Natural killer cell (primary cell): ENCODE data around the gene MEX3D. TPM values are rescaled to one million over a fixed set of nuclear protein-coding genes. Genes with fewer than 3 reads are reported as not detected.

Experiments used
- ATAC-seq, 3 donors: fragments of 150-1000 bp in 2 of 3; fragments of 200-7000 bp in 1 of 3; cut with Tn5 transposase; 1 replicate in 1 of 3; 2 replicates in 2 of 3; pipeline ENCODE4 v1.10.0; 2021; ENCODE audit warnings: mild to moderate bottlenecking in 2 of 3, moderate library complexity in 2 of 3
- DNase-seq, 2 donors: peaks; one replicate each; pipeline versions ENCODE4 v3.0.0 to v3.0.0-alpha.2; 2013 to 2021; ENCODE audit warnings: mixed read lengths in 1 of 2
- H3K27ac ChIP-seq: one replicate; pipeline ENCODE4 v1.5.1; 2013; ENCODE audit warnings: mild to moderate bottlenecking, low read length
- H3K27me3 ChIP-seq: one replicate; pipeline ENCODE4 v1.6.1; 2013; ENCODE audit warnings: low read length; ENCODE audit not compliant: control insufficient read depth, insufficient read depth
- H3K36me3 ChIP-seq: one replicate; pipeline ENCODE4 v1.6.1; 2013; ENCODE audit warnings: low read length; ENCODE audit not compliant: control insufficient read depth, insufficient read depth
- H3K4me1 ChIP-seq: one replicate; pipeline ENCODE4 v1.6.1; 2013; ENCODE audit warnings: low read length; ENCODE audit not compliant: control insufficient read depth, insufficient read depth
- H3K4me3 ChIP-seq: one replicate; pipeline ENCODE4 v1.5.1; 2013; ENCODE audit warnings: low read length
- H3K9me3 ChIP-seq: one replicate; pipeline ENCODE4 v1.6.1; 2013; ENCODE audit warnings: low read length; ENCODE audit not compliant: control insufficient read depth, insufficient read depth
- H3K27ac Mint-ChIP-seq, 2 donors: one replicate each; pipeline ENCODE4 v1.8.0; 2022; ENCODE audit warnings: mild to moderate bottlenecking in 2 of 2, mixed read lengths in 2 of 2, moderate library complexity in 1 of 2
- H3K27me3 Mint-ChIP-seq, 2 donors: one replicate each; pipeline ENCODE4 v1.8.0; 2022; ENCODE audit warnings: low read depth in 2 of 2, mixed read lengths in 2 of 2
- H3K36me3 Mint-ChIP-seq: one replicate; pipeline ENCODE4 v1.8.0; 2022; ENCODE audit warnings: mixed read lengths
- H3K4me1 Mint-ChIP-seq, 2 donors: one replicate each; pipeline ENCODE4 v1.8.0; 2022; ENCODE audit warnings: mixed read lengths in 2 of 2
- H3K4me3 Mint-ChIP-seq: one replicate; pipeline ENCODE4 v1.8.0; 2022; ENCODE audit warnings: mild to moderate bottlenecking, moderate library complexity, mixed read lengths
- H3K9me3 Mint-ChIP-seq, 2 donors: one replicate each; pipeline ENCODE4 v1.8.0; 2022; ENCODE audit warnings: mixed read lengths in 2 of 2
- WGBS: methylation state at CpG from one replicate; pipeline ENCODE4 v1.1.7; 2013; ENCODE audit warnings: missing lambda C conversion rate; ENCODE audit not compliant: insufficient coverage; 5-methylcytosine and 5-hydroxymethylcytosine counted together
- intact Hi-C: fragments of 100-400 bp; cut with micrococcal nuclease; formaldehyde crosslinking; loops from one replicate; pipeline ENCODE4 v1.14.2; 2022
- total RNA-seq, 4 donors: library from RNA; stranded (reverse); fragments of 120-200 nt in 1 of 4; gene quantifications; one replicate each; pipeline versions ENCODE4 v1.2.3 to v1.2.4, GENCODE V29; 2013 to 2022
- TF ChIP-seq, protein P1 (sequence below): fragments of 200-600 bp; IDR thresholded peaks from one replicate; pipeline ENCODE4 v1.8.0; 2022; ENCODE audit warnings: antibody characterized with exemption

Gene MEX3D
- total RNA-seq, 3 donors from 2014 or later (not counting 1 experiment from before 2014, with no cell fraction given), result 4.2 to 6.9 (median 4.4) TPM

- DNase-seq (no peak), ATAC-seq (no peak)
- H3K4me1 Mint-ChIP-seq, result peaks cover 0 to 5% of the 10 kb centered on the region in 2 donors
- H3K4me3 ChIP-seq, result no peak overlapping the region
- intact Hi-C loops, result no loop called here
- no peaks in the 10 kb centered on the region for H3K36me3 Mint-ChIP-seq
- no peaks in the 10 kb centered on the region for H3K9me3 Mint-ChIP-seq
- H3K27me3 ChIP-seq, result peaks cover 9% of the 10 kb centered on the region
- H3K27ac Mint-ChIP-seq, result no peak overlapping the region
- no peak overlapping the region for H3K27ac ChIP-seq
- peaks cover 0 to 14% of the 10 kb centered on the region in 2 donors for H3K27me3 Mint-ChIP-seq
- WGBS, result 86% methylated on average over 4 of the region's 4 CpGs
- TF ChIP-seq, protein P1, sequence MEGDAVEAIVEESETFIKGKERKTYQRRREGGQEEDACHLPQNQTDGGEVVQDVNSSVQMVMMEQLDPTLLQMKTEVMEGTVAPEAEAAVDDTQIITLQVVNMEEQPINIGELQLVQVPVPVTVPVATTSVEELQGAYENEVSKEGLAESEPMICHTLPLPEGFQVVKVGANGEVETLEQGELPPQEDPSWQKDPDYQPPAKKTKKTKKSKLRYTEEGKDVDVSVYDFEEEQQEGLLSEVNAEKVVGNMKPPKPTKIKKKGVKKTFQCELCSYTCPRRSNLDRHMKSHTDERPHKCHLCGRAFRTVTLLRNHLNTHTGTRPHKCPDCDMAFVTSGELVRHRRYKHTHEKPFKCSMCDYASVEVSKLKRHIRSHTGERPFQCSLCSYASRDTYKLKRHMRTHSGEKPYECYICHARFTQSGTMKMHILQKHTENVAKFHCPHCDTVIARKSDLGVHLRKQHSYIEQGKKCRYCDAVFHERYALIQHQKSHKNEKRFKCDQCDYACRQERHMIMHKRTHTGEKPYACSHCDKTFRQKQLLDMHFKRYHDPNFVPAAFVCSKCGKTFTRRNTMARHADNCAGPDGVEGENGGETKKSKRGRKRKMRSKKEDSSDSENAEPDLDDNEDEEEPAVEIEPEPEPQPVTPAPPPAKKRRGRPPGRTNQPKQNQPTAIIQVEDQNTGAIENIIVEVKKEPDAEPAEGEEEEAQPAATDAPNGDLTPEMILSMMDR, result no peak
- no peaks in the 10 kb centered on the region for H3K9me3 ChIP-seq
- no peak overlapping the region for H3K4me3 Mint-ChIP-seq
- H3K36me3 ChIP-seq, result no peaks in the 10 kb centered on the region
- peaks cover 4% of the 10 kb centered on the region for H3K4me1 ChIP-seq
Observed at GRCh38 chr19:1518471-1518870, 49.7 kb downstream of the MEX3D start.

GRCh38 chr19:1516395-1516753 lies 51.8 kb downstream of the MEX3D start:
- no peak for DNase-seq
- H3K4me1 Mint-ChIP-seq, result peaks cover 0 to 5% of the 10 kb centered on the region in 2 donors
- no peaks in the 10 kb centered on the region for H3K36me3 ChIP-seq
- WGBS, result 80% methylated on average over 8 of the region's 8 CpGs
- no peaks in the 10 kb centered on the region for H3K9me3 Mint-ChIP-seq
- no peak overlapping the region for H3K4me3 Mint-ChIP-seq
- peaks cover 0 to 5% of the 10 kb centered on the region in 2 donors for H3K27me3 Mint-ChIP-seq
- no peak for ATAC-seq
- TF ChIP-seq, protein P1, result no peak
- peaks cover 12% of the 10 kb centered on the region for H3K27me3 ChIP-seq
- peaks cover 17% of the 10 kb centered on the region for H3K4me1 ChIP-seq
- H3K27ac ChIP-seq, result no peak overlapping the region
- no peak overlapping the region for H3K4me3 ChIP-seq
- no peaks in the 10 kb centered on the region for H3K36me3 Mint-ChIP-seq
- H3K9me3 ChIP-seq, result no peaks in the 10 kb centered on the region
- intact Hi-C loops, result no loop called here
- no peak overlapping the region for H3K27ac Mint-ChIP-seq

DNA sequence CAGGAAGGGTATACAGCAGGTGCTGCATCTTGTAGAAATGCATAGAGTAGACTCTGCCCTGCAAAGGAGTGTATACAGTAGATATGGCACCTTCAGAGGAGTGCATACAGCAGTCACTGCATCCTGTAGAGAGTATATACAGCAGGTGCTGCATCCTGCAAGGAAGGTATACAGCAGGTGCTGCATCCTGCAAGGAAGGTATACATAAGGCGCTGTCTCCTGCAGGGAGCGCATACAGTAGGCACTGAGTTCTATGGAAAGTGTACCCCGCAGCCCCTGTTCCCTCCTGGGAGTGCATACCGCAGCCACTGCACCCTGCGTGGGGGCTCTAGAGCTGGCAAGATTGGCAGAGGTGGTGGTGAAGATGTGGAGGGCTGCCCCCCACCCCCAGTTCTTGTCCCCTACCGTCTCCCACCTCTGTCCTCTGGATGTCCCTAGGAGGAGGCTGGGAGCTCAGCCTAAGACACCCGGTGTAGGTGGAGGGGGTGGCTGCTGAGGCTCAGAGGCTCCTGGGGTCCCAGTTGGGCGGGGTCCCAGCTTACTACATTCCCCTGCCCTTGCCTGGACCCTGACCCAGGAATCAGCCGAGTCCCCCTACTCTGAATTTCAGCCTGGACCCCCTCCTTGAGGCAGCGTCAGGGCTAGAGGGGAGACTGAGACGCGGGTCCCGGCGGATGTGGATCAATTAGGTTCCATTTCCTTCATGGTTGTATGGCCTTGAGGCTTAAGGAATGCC lies 53.0 kb downstream of the MEX3D start:
- Histone ChIP-seq H3K9me3 (no peaks in the 10 kb centered on the region), H3K4me3 (no peak overlapping the region), H3K4me1 (peaks cover 17% of the 10 kb centered on the region), H3K27me3 (peaks cover 12% of the 10 kb centered on the region), H3K27ac (no peak overlapping the region), H3K36me3 (no peaks in the 10 kb centered on the region)
- Mint-ChIP-seq H3K27me3 (peaks cover under 1 to 11% of the 10 kb centered on the region in 2 donors), H3K36me3 (no peaks in the 10 kb centered on the region), H3K4me3 (no peak overlapping the region), H3K4me1 (peaks cover 0 to 6% of the 10 kb centered on the region in 2 donors), H3K27ac (no peak overlapping the region), H3K9me3 (no peaks in the 10 kb centered on the region)
- no peak for ATAC-seq
- 80% methylated on average over 13 of the region's 14 CpGs for WGBS
- no peak for DNase-seq
- intact Hi-C loops, result no loop called here
- TF ChIP-seq, protein P1, result no peak

DNA sequence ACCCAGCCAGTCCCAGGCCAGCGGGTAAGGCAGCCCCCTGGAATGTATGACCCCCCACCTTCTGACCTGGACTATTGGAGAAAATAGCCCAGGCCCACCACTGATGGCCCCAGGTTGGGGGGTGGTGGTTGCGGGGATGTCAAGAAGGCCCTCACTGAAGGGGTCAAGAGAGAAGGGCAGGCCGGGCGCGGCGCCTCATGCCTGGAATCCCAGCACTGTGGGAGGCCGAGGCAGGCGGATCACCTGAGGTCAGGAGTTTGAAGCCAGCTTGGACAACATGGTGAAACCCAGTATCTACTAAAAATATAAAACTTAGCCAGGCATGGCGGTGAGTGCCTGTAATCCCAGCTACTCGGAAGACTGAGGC lies 53.8 kb downstream of the MEX3D start:
- Mint-ChIP-seq H3K36me3 (no peaks in the 10 kb centered on the region), H3K4me3 (no peak overlapping the region), H3K27ac (no peak overlapping the region), H3K27me3 (peaks cover 6 to 14% of the 10 kb centered on the region in 2 donors), H3K4me1 (peaks cover 0 to 9% of the 10 kb centered on the region in 2 donors), H3K9me3 (no peaks in the 10 kb centered on the region)
- H3K36me3 ChIP-seq, result no peaks in the 10 kb centered on the region
- intact Hi-C loops, result no loop called here
- DNase-seq (no peak), ATAC-seq (no peak)
- peaks cover 12% of the 10 kb centered on the region for H3K27me3 ChIP-seq
- H3K4me1 ChIP-seq, result peaks cover 17% of the 10 kb centered on the region
- no peaks in the 10 kb centered on the region for H3K9me3 ChIP-seq
- H3K4me3 ChIP-seq, result no peak overlapping the region
- H3K27ac ChIP-seq, result no peak overlapping the region
- TF ChIP-seq, protein P1, result no peak
- WGBS, result 72% methylated on average over 10 of the region's 10 CpGs
